Caco-2 (cell line): ENCODE data around the gene OR6Y1. TPM values are rescaled to one million over a fixed set of nuclear protein-coding genes. Genes with fewer than 3 reads are reported as not detected.

ENCODE experiments used
- BruUV-seq: library from RNA; stranded (reverse); fragments of 400-500 nt; replicated peaks from 2 replicates; lab custom pipeline; 2021; lab: Mats Ljungman, UMichigan
- CTCF ChIA-PET: fragments of 300-600 bp; sonication (Branson Sonifier 250); formaldehyde crosslinking; loops from one replicate; lab custom pipeline; 2022; ENCODE audit warnings: antibody characterized with exemption; lab: Charles Lee
- POLR2A ChIA-PET: fragments of 300-600 bp; sonication (Branson Sonifier 250); formaldehyde crosslinking; loops from one replicate; lab custom pipeline; 2022; ENCODE audit warnings: antibody characterized with exemption; lab: Charles Lee
- DNase-seq, 2 experiments: peaks; one replicate each; pipeline versions ENCODE4 v3.0.0 to v3.0.0-alpha.2; 2020 to 2022
- H3K27me3 ChIP-seq: replicated peaks from 2 replicates; pipeline ENCODE4 v1.6.0; 2011; ENCODE audit warnings: low read length; ENCODE audit not compliant: control insufficient read depth, insufficient read depth
- H3K36me3 ChIP-seq: 2 replicates; pipeline ENCODE4 v1.5.1; 2011; ENCODE audit warnings: low read length; ENCODE audit not compliant: control insufficient read depth, insufficient read depth
- H3K4me1 ChIP-seq: fragments of 250-450 bp; sonication (Bioruptor Pico); 2 replicates; pipeline ENCODE4 v1.5.1; 2020; ENCODE audit warnings: mild to moderate bottlenecking
- H3K4me3 ChIP-seq: 2 replicates; pipeline ENCODE4 v1.5.1; 2011; ENCODE audit warnings: low read depth, mild to moderate bottlenecking, control low read depth, low read length
- H3K9me3 ChIP-seq: fragments of 250-450 bp; sonication (Bioruptor Pico); 2 replicates; pipeline ENCODE4 v1.5.1; 2020; ENCODE audit warnings: mild to moderate bottlenecking, moderate library complexity
- H3K27ac Mint-ChIP-seq: one replicate; pipeline ENCODE4 v1.8.0; 2022; ENCODE audit warnings: mixed read lengths; ENCODE audit not compliant: unreplicated experiment
- H3K27me3 Mint-ChIP-seq: one replicate; pipeline ENCODE4 v1.8.0; 2022; ENCODE audit warnings: mixed read lengths; ENCODE audit not compliant: insufficient read depth, unreplicated experiment
- H3K36me3 Mint-ChIP-seq: one replicate; pipeline ENCODE4 v1.8.0; 2022; ENCODE audit warnings: mild to moderate bottlenecking, mixed read lengths; ENCODE audit not compliant: insufficient read depth, unreplicated experiment
- H3K4me1 Mint-ChIP-seq: one replicate; pipeline ENCODE4 v1.8.0; 2022; ENCODE audit warnings: low read depth, mixed read lengths; ENCODE audit not compliant: unreplicated experiment
- H3K4me3 Mint-ChIP-seq: one replicate; pipeline ENCODE4 v1.8.0; 2022; ENCODE audit warnings: mild to moderate bottlenecking, moderate library complexity, mixed read lengths; ENCODE audit not compliant: unreplicated experiment
- H3K9me3 Mint-ChIP-seq: one replicate; pipeline ENCODE4 v1.8.0; 2022; ENCODE audit warnings: mixed read lengths; ENCODE audit not compliant: unreplicated experiment
- CTCF ChIP-seq, 2 experiments: fragments of 200-600 bp in 1 of 2; IDR thresholded peaks; 1 replicate in 1 of 2; 2 replicates in 1 of 2; pipeline versions ENCODE4 v1.5.1 to v1.8.0; 2011 to 2022; ENCODE audit warnings: antibody characterized with exemption in 1 of 2, control low read depth in 1 of 2, inconsistent platforms in 1 of 2, low read depth in 1 of 2, low read length in 1 of 2, mild to moderate bottlenecking in 1 of 2, moderate library complexity in 1 of 2; ENCODE audit not compliant: insufficient read depth in 1 of 2, severe bottlenecking in 1 of 2, unreplicated experiment in 1 of 2
- intact Hi-C: fragments of 100-400 bp; cut with micrococcal nuclease; formaldehyde crosslinking; loops from one replicate; pipeline ENCODE4 v1.10.0; 2022; ENCODE audit not compliant: unreplicated experiment
- total RNA-seq: library from RNA; stranded (reverse); gene quantifications from 2 replicates; pipeline ENCODE4 v1.2.3, GENCODE V29; 2022

Gene OR6Y1
- total RNA-seq, 1 experiment from 2014 or later: not detected

GRCh38 chr1:158547533-158547932 is 6.7 kb downstream of the OR6Y1 start:
- ChIA-PET POLR2A (no interaction called here), CTCF (no interaction called here)
- Histone ChIP-seq H3K27me3 (no peaks in the 10 kb centered on the region), H3K4me3 (no peak overlapping the region), H3K4me1 (no peaks in the 10 kb centered on the region), H3K9me3 (no peaks in the 10 kb centered on the region), H3K36me3 (no peaks in the 10 kb centered on the region)
- no peaks in the 10 kb centered on the region for H3K4me1 Mint-ChIP-seq
- no TSS peak for BruUV-seq
- H3K27me3 Mint-ChIP-seq: no peaks in the 10 kb centered on the region
- intact Hi-C loops: no loop called here
- no peak for TF ChIP-seq CTCF (IDR thresholded peaks at IDR 0.05; ENCODE audit: insufficient read depth in 1 of 2, low read depth in 1 of 2, low read length in 1 of 2, severe bottlenecking in 1 of 2, unreplicated experiment in 1 of 2)
- no peaks in the 10 kb centered on the region for H3K36me3 Mint-ChIP-seq
- H3K4me3 Mint-ChIP-seq: no peak overlapping the region
- H3K27ac Mint-ChIP-seq: no peak overlapping the region
- no peaks in the 10 kb centered on the region for H3K9me3 Mint-ChIP-seq
- DNase-seq: no peak

DNA sequence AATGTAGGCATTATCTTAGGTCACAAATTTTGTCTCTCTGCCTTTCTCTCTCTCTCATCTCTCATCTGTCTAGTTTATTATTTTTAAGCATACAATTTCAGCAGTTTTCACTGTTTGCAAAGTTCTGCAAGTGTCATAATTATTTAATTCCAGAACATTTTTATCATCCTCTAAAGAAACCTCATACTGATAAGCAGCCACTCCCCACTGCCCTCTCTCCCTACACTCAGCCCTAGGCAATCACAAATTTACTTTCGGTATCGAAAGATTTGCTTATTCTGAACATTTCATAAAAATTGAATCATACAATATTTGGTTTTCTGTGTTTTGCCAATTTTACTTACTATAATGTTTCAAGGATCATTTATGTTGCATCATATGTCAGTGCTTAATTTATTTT is 16.6 kb downstream of the OR6Y1 start:
- BruUV-seq: no TSS peak
- no peak overlapping the region for H3K27ac Mint-ChIP-seq
- Histone ChIP-seq H3K27me3 (no peaks in the 10 kb centered on the region), H3K9me3 (no peaks in the 10 kb centered on the region), H3K36me3 (no peaks in the 10 kb centered on the region), H3K4me3 (no peak overlapping the region), H3K4me1 (no peaks in the 10 kb centered on the region)
- no peak overlapping the region for H3K4me3 Mint-ChIP-seq
- no peaks in the 10 kb centered on the region for H3K36me3 Mint-ChIP-seq
- intact Hi-C loops: no loop called here
- TF ChIP-seq CTCF (IDR thresholded peaks at IDR 0.05; ENCODE audit: insufficient read depth in 1 of 2, low read depth in 1 of 2, low read length in 1 of 2, severe bottlenecking in 1 of 2, unreplicated experiment in 1 of 2): no peak
- no peaks in the 10 kb centered on the region for H3K4me1 Mint-ChIP-seq
- POLR2A ChIA-PET: no interaction called here
- no peaks in the 10 kb centered on the region for H3K9me3 Mint-ChIP-seq
- CTCF ChIA-PET: no interaction called here
- no peak for DNase-seq
- H3K27me3 Mint-ChIP-seq: peaks cover 9% of the 10 kb centered on the region

DNA sequence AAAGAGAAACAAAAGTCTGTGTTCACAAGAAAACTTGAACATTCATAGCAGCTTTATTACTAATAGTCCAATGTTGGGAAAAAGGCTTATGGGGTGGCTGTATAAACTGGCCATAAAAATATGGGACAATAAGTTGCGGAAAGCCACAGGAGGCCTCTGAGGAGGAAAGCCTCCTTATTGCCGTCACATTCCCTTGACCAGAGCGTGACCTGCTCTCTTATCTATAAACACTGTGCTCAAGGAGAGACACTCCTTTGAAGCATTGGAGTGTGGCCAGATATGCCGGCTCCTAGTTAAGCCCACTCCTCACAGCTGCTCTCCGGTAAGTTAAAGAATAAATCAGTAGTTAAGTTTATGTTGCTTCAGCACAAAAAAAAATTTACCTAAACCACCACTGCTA is 19.7 kb downstream of the OR6Y1 start:
- no TSS peak for BruUV-seq
- Mint-ChIP-seq H3K27me3 (peaks cover 13% of the 10 kb centered on the region), H3K36me3 (no peaks in the 10 kb centered on the region), H3K4me3 (no peak overlapping the region), H3K9me3 (no peaks in the 10 kb centered on the region), H3K4me1 (no peaks in the 10 kb centered on the region), H3K27ac (no peak overlapping the region)
- H3K4me3 ChIP-seq: no peak overlapping the region
- H3K36me3 ChIP-seq: no peaks in the 10 kb centered on the region
- no peak for DNase-seq
- ChIA-PET POLR2A (no interaction called here), CTCF (no interaction called here)
- intact Hi-C loops: no loop called here
- no peaks in the 10 kb centered on the region for H3K9me3 ChIP-seq
- H3K4me1 ChIP-seq: no peaks in the 10 kb centered on the region
- no peaks in the 10 kb centered on the region for H3K27me3 ChIP-seq
- no peak for TF ChIP-seq CTCF (IDR thresholded peaks at IDR 0.05; ENCODE audit: insufficient read depth in 1 of 2, low read depth in 1 of 2, low read length in 1 of 2, severe bottlenecking in 1 of 2, unreplicated experiment in 1 of 2)
